HepG2 (cell line): ENCODE results near the gene ACACA. TPM values are rescaled to one million over a fixed set of nuclear protein-coding genes. Genes with fewer than 3 reads are reported as not detected.

Experiments used
- ATAC-seq: fragments of 200-7000 bp; cut with Tn5 transposase; 3 replicates; pipeline ENCODE4 v1.9.1; 2020; ENCODE audit warnings: mild to moderate bottlenecking, moderate library complexity
- BruUV-seq: library from RNA; stranded (reverse); fragments of 400-500 nt; replicated peaks from 2 replicates; lab custom pipeline; 2021; lab: Mats Ljungman, UMichigan
- CTCF ChIA-PET: fragments of 300-600 bp; formaldehyde crosslinking; extraction: SDS; loops from one replicate; lab custom pipeline; 2021; ENCODE audit warnings: low total read pairs, inconsistent platforms, low intra/inter-chr PET ratio; lab: Yijun Ruan, JAX
- POLR2A ChIA-PET: fragments of 350-600 bp; sonication (Branson Sonifier 250); formaldehyde crosslinking; loops from one replicate; lab custom pipeline; 2020; ENCODE audit warnings: antibody characterized with exemption, inconsistent platforms; lab: Yijun Ruan, JAX
- DNase-seq: peaks from one replicate; pipeline ENCODE4 v3.0.0-alpha.2; 2015; ENCODE audit warnings: low spot score
- FAIRE-seq: peaks from 3 replicates; lab custom pipeline; 2011; peaks lifted over from hg19 to GRCh38; lab: Jason Lieb, UNC
- H2AFZ ChIP-seq: one replicate; pipeline ENCODE4 v1.6.1; 2011; ENCODE audit warnings: low read length, inconsistent platforms
- H3K27ac ChIP-seq: fragments of 300-600 bp; 3 replicates; pipeline ENCODE4 v1.8.0; 2011; ENCODE audit warnings: mixed run types, mild to moderate bottlenecking, mixed read lengths, low read length, inconsistent platforms; ENCODE audit not compliant: insufficient read depth; ENCODE audit errors: extremely low read length
- H3K27me3 ChIP-seq, 2 experiments: fragments of 200-600 bp in 1 of 2; 2 replicates in 1 of 2; 3 replicates in 1 of 2; pipeline versions ENCODE4 v1.6.0 to v1.8.0; 2011; ENCODE audit warnings: low read length in 2 of 2, mild to moderate bottlenecking in 2 of 2, moderate library complexity in 2 of 2, inconsistent platforms in 1 of 2; ENCODE audit not compliant: insufficient read depth in 2 of 2, control insufficient read depth in 1 of 2
- H3K36me3 ChIP-seq, 2 experiments: fragments of 200-600 bp in 1 of 2; replicated peaks in 1 of 2; 2 replicates in 1 of 2; 3 replicates in 1 of 2; pipeline versions ENCODE4 v1.5.1 to v1.8.0; 2011; ENCODE audit warnings: low read length in 2 of 2, inconsistent platforms in 1 of 2; ENCODE audit not compliant: insufficient read depth in 2 of 2, control insufficient read depth in 1 of 2
- H3K4me1 ChIP-seq: 2 replicates; pipeline ENCODE4 v1.5.1; 2012; ENCODE audit warnings: low read length, inconsistent platforms; ENCODE audit not compliant: insufficient read depth
- H3K4me2 ChIP-seq: 2 replicates; pipeline ENCODE4 v1.6.0; 2011; ENCODE audit warnings: low read depth, low read length, inconsistent platforms
- H3K4me3 ChIP-seq, 3 experiments: fragments of 200-600 bp in 1 of 3; sonication (generic), shearing (Covaris generic) in 1 of 3; replicated peaks in 1 of 3; 2 replicates each; pipeline ENCODE4 v1.5.1; 2011 to 2016; ENCODE audit warnings: low read length in 3 of 3, inconsistent platforms in 2 of 3, low read depth in 2 of 3, mild to moderate bottlenecking in 2 of 3, control low read depth in 1 of 3, mixed read lengths in 1 of 3; ENCODE audit not compliant: insufficient read depth in 1 of 3
- H3K79me2 ChIP-seq: one replicate; pipeline ENCODE4 v1.6.1; 2011; ENCODE audit warnings: low read length, inconsistent platforms; ENCODE audit not compliant: insufficient read depth
- H3K9ac ChIP-seq: 2 replicates; pipeline ENCODE4 v1.6.0; 2011; ENCODE audit warnings: mild to moderate bottlenecking, low read depth, low read length, inconsistent platforms; ENCODE audit not compliant: insufficient read depth
- H3K9me3 ChIP-seq: 2 replicates; pipeline ENCODE4 v1.5.1; 2012; ENCODE audit warnings: mild to moderate bottlenecking, low read length
- H4K20me1 ChIP-seq: 2 replicates; pipeline ENCODE4 v1.6.0; 2011; ENCODE audit warnings: inconsistent platforms, mild to moderate bottlenecking, low read length, moderate library complexity; ENCODE audit not compliant: insufficient read depth
- CC2D1A ChIP-seq: sonication (generic); formaldehyde crosslinking; IDR thresholded peaks from 2 replicates; pipeline ENCODE4 v1.8.1; 2023; ENCODE audit warnings: mild to moderate bottlenecking, missing genetic modification reagents
- EP300 ChIP-seq, 3 experiments: sonication (generic) in 1 of 3; formaldehyde crosslinking in 1 of 3; IDR thresholded peaks; 2 replicates each; pipeline versions ENCODE4 v1.5.1 to v1.6.1; 2011 to 2020; ENCODE audit warnings: low read depth in 2 of 3, low read length in 2 of 3, borderline replicate concordance in 1 of 3, improper control_type of control experiment in 1 of 3, mild to moderate bottlenecking in 1 of 3, missing genetic modification reagents in 1 of 3, moderate library complexity in 1 of 3
- FOSL2 ChIP-seq: sonication (generic); formaldehyde crosslinking; IDR thresholded peaks from 2 replicates; pipeline ENCODE4 v1.4.0; 2020; ENCODE audit warnings: missing genetic modification reagents
- FOXO1 ChIP-seq: sonication (generic); formaldehyde crosslinking; IDR thresholded peaks from 2 replicates; pipeline ENCODE4 v1.4.0; 2020; ENCODE audit warnings: missing genetic modification reagents
- MYC ChIP-seq: sonication (generic); formaldehyde crosslinking; IDR thresholded peaks from 2 replicates; pipeline ENCODE4 v1.9.0; 2021; ENCODE audit warnings: missing genetic modification reagents, borderline replicate concordance
- PRPF4 ChIP-seq: fragments of 200-400 bp; formaldehyde crosslinking; IDR thresholded peaks from 2 replicates; pipeline ENCODE4 v1.6.1; 2016; ENCODE audit warnings: low read length, low read depth; ENCODE audit not compliant: poor library complexity, severe bottlenecking
- RBFOX2 ChIP-seq: fragments of 200-400 bp; formaldehyde crosslinking; IDR thresholded peaks from 2 replicates; pipeline ENCODE4 v1.6.1; 2017; ENCODE audit warnings: low read depth, mild to moderate bottlenecking, low read length
- USF2 ChIP-seq, 2 experiments: sonication (generic) in 1 of 2; formaldehyde crosslinking in 1 of 2; IDR thresholded peaks; 2 replicates each; pipeline versions ENCODE4 v1.5.1 to v1.6.1; 2011 to 2020; ENCODE audit warnings: borderline replicate concordance in 1 of 2, low read depth in 1 of 2, low read length in 1 of 2, mild to moderate bottlenecking in 1 of 2, missing genetic modification reagents in 1 of 2, moderate library complexity in 1 of 2
- ZNF343 ChIP-seq: sonication (generic); formaldehyde crosslinking; IDR thresholded peaks from 2 replicates; pipeline ENCODE4 v1.4.0; 2020; ENCODE audit warnings: mild to moderate bottlenecking, missing genetic modification reagents
- ZNF839 ChIP-seq: sonication (generic); formaldehyde crosslinking; IDR thresholded peaks from 2 replicates; pipeline ENCODE4 v1.4.0; 2020; ENCODE audit warnings: missing genetic modification reagents, mild to moderate bottlenecking, borderline replicate concordance
- WGBS: methylation state at CpG from one replicate; pipeline ENCODE4 v1.1.6; 2017; ENCODE audit warnings: low lambda C conversion rate; 5-methylcytosine and 5-hydroxymethylcytosine counted together
- in situ Hi-C: cut with HindIII; loops from 2 replicates; pipeline ENCODE4 v1.10.0; 2017; ENCODE audit warnings: low pct_unique_long_range_greater_than_20kb; ENCODE audit not compliant: extremely low pct_ligation_motif_present
- intact Hi-C: fragments of 100-400 bp; cut with micrococcal nuclease; formaldehyde crosslinking; loops from one replicate; pipeline ENCODE4 v1.10.0; 2022; ENCODE audit not compliant: unreplicated experiment
- polyA plus RNA-seq, 8 experiments: library from polyadenylated mRNA; depleted of rRNA in 3 of 8; stranded (reverse) in 7 of 8; unstranded in 1 of 8; fragments of >200 nt; fragmentation: Illumina TruSeq in 4 of 8; extraction: Trizol in 4 of 8; gene quantifications; 2 replicates each; pipeline versions ENCODE4 v1.2.1 to v1.2.3, GENCODE V29; 2011 to 2016; ENCODE audit warnings: low read depth in 4 of 8, missing spikeins in 1 of 8, mixed read lengths in 1 of 8; ENCODE audit not compliant: insufficient read depth in 1 of 8
- total RNA-seq, 5 experiments: library from RNA; depleted of rRNA; stranded (reverse); fragments of >200 nt; fragmentation: Illumina TruSeq; extraction: Trizol; gene quantifications; 2 replicates each; pipeline ENCODE4 v1.2.3, GENCODE V29; 2016; ENCODE audit warnings: low read depth in 1 of 5
- TF ChIP-seq, protein P1 (sequence below): sonication (generic); formaldehyde crosslinking; IDR thresholded peaks from 2 replicates; pipeline ENCODE4 v1.4.0; 2020; ENCODE audit warnings: missing genetic modification reagents
- TF ChIP-seq, protein P2 (sequence below): IDR thresholded peaks from 2 replicates; pipeline ENCODE4 v1.4.0; 2020; ENCODE audit warnings: mild to moderate bottlenecking, missing genetic modification reagents

ACACA gene
- total and polyA plus RNA-seq, 2 of the 13 experiments (the other 11 are each of a cell fraction or from before 2014, with no cell fraction given): 39.2 to 47.2 TPM

GRCh38 chr17:37067555-37068111 is 339.0 kb downstream of the ACACA start:
- no TSS peak for BruUV-seq
- DNase-seq: peak; percentile 65
- ChIA-PET POLR2A (interaction anchor here (1.0 to 1.7 kb wide), 3 partner anchors 13 to 466 kb away, joined by 3 to 6 read pairs (median 4); partner anchors contain the start of gene MRM1), CTCF (no interaction called here)
- H3K4me2 ChIP-seq: peak overlapping the region; percentile 73
- intact Hi-C loops: no loop called here
- no peaks in the 10 kb centered on the region for H3K36me3 ChIP-seq
- H2AFZ ChIP-seq: no peak overlapping the region
- H3K9me3 ChIP-seq: no peaks in the 10 kb centered on the region
- no peaks in the 10 kb centered on the region for H4K20me1 ChIP-seq
- no peak overlapping the region for H3K27ac ChIP-seq
- no peak for FAIRE-seq
- H3K9ac ChIP-seq: peak overlapping the region; percentile 50; the same call in 1 of the 2 replicates
- ATAC-seq: peak; percentile 88
- H3K4me3 ChIP-seq: peak overlapping the region; percentile 20 to 67 (median 22); a peak in 4 of 6 replicates
- H3K4me1 ChIP-seq: peaks cover 35% of the 10 kb centered on the region
- 0% methylated on average over 7 of the region's 13 CpGs for WGBS
- no peaks in the 10 kb centered on the region for H3K79me2 ChIP-seq
- peaks cover 2 to 31% of the 10 kb centered on the region in 2 experiments; a peak in 4 of 5 replicates for H3K27me3 ChIP-seq
- in situ Hi-C loops: loop anchor here (10.0 kb wide), 1 partner anchor 433 kb away; no protein-coding TSS in a partner anchor
- peak; percentile 44; the same call in 1 of the 2 replicates for TF ChIP-seq CC2D1A (CRISPR knock-in tag)
- TF ChIP-seq ZNF839 (CRISPR knock-in tag): no peak
- TF ChIP-seq FOXO1: peak; percentile 80
- no peak for TF ChIP-seq PRPF4
- TF ChIP-seq, protein P1, sequence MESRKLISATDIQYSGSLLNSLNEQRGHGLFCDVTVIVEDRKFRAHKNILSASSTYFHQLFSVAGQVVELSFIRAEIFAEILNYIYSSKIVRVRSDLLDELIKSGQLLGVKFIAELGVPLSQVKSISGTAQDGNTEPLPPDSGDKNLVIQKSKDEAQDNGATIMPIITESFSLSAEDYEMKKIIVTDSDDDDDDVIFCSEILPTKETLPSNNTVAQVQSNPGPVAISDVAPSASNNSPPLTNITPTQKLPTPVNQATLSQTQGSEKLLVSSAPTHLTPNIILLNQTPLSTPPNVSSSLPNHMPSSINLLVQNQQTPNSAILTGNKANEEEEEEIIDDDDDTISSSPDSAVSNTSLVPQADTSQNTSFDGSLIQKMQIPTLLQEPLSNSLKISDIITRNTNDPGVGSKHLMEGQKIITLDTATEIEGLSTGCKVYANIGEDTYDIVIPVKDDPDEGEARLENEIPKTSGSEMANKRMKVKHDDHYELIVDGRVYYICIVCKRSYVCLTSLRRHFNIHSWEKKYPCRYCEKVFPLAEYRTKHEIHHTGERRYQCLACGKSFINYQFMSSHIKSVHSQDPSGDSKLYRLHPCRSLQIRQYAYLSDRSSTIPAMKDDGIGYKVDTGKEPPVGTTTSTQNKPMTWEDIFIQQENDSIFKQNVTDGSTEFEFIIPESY (CRISPR knock-in tag): no peak
- TF ChIP-seq, protein P2, sequence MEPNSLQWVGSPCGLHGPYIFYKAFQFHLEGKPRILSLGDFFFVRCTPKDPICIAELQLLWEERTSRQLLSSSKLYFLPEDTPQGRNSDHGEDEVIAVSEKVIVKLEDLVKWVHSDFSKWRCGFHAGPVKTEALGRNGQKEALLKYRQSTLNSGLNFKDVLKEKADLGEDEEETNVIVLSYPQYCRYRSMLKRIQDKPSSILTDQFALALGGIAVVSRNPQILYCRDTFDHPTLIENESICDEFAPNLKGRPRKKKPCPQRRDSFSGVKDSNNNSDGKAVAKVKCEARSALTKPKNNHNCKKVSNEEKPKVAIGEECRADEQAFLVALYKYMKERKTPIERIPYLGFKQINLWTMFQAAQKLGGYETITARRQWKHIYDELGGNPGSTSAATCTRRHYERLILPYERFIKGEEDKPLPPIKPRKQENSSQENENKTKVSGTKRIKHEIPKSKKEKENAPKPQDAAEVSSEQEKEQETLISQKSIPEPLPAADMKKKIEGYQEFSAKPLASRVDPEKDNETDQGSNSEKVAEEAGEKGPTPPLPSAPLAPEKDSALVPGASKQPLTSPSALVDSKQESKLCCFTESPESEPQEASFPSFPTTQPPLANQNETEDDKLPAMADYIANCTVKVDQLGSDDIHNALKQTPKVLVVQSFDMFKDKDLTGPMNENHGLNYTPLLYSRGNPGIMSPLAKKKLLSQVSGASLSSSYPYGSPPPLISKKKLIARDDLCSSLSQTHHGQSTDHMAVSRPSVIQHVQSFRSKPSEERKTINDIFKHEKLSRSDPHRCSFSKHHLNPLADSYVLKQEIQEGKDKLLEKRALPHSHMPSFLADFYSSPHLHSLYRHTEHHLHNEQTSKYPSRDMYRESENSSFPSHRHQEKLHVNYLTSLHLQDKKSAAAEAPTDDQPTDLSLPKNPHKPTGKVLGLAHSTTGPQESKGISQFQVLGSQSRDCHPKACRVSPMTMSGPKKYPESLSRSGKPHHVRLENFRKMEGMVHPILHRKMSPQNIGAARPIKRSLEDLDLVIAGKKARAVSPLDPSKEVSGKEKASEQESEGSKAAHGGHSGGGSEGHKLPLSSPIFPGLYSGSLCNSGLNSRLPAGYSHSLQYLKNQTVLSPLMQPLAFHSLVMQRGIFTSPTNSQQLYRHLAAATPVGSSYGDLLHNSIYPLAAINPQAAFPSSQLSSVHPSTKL: peak; percentile 73
- peak in 1 of 2 experiments; percentile 33; a peak in 1 of 4 replicates for TF ChIP-seq EP300 (IDR thresholded peaks at IDR 0.05; ENCODE audit: low read depth in 2 of 2, low read length in 2 of 2)
- peak; percentile 58; the same call in 1 of the 2 replicates for TF ChIP-seq EP300 (CRISPR knock-in tag; IDR thresholded peaks at IDR 0.05; ENCODE audit: borderline replicate concordance)
- TF ChIP-seq RBFOX2: no peak
- TF ChIP-seq FOSL2 (CRISPR knock-in tag): peak; percentile 96
- 0 out of 2 replicates have a peak, but pooled peaks have one; percentile 30 for TF ChIP-seq ZNF343 (CRISPR knock-in tag)
- peak; percentile 31; the same call in 1 of the 2 replicates for TF ChIP-seq USF2 (IDR thresholded peaks at IDR 0.05; ENCODE audit: low read depth, low read length)
- TF ChIP-seq USF2 (CRISPR knock-in tag; IDR thresholded peaks at IDR 0.05; ENCODE audit: borderline replicate concordance): peak; percentile 44; the same call in 1 of the 2 replicates
- peak; percentile 69; the same call in 1 of the 2 replicates for TF ChIP-seq MYC (CRISPR knock-in tag)
